Measurements from ENCODE around the gene CHDH. TPM values are rescaled to one million over a fixed set of nuclear protein-coding genes. Genes with fewer than 3 reads are reported as not detected.

CHDH gene
- total RNA-seq, 8 experiments from 2014 or later, result 0.27 to 2.8 (median 0.56) TPM

DNA sequence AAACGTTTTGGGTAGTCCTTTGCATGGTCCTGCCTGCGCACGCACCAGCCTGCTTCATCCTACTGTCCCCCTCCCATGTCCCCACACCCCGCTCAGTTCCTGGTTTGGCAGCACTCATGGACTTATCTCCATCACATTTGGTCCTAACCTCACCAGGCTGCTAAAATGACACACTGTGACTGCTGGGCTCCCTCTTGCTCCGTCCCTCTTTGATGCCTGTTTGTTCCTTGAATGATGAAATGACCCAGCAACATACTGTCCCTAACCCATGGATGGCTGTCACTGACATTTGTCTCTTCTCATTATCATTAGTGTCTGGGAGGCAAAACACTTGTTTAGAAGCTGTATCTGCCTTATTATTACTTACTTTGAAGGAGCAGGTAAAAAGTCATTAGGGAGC is 80.5 kb downstream of the CHDH start:
- Histone ChIP-seq H3K27ac (no peak overlapping the region), H3K4me3 (no peak overlapping the region), H3K4me1 (replicated peaks in 1 of 2) (peaks cover 6 to 11% of the 10 kb centered on the region in 2 donors)
- 0 to 100% (median 48%) methylated on average over 1 to 5 of the region's 5 CpGs; no CpG with 5 or more reads in 4 of the 10 experiments for WGBS, 10 experiments
- peak in 4 of 8 experiments; percentile 52 to 88 (median 62) for ATAC-seq (replicated peaks in 6 of 8)
- in situ Hi-C loops (cut with MboI; ENCODE audit: low pct_unique_long_range_greater_than_20kb in 2 of 9, low sequenced_read_pairs in 9 of 9, unreplicated experiment in 9 of 9), result no loop called here

- ATAC-seq (replicated peaks in 6 of 8), result peak in 1 of 8 experiments; percentile 79
- in situ Hi-C loops (cut with MboI; ENCODE audit: low pct_unique_long_range_greater_than_20kb in 2 of 9, low sequenced_read_pairs in 9 of 9, unreplicated experiment in 9 of 9), result no loop called here
- H3K27ac ChIP-seq, result no peak overlapping the region
- H3K4me3 ChIP-seq, result no peak overlapping the region
- WGBS, 10 experiments, result 40 to 100% (median 76%) methylated on average over 1 to 7 of the region's 14 CpGs; no CpG with 5 or more reads in 3 of the 10 experiments
- peaks cover 6 to 11% of the 10 kb centered on the region in 2 donors for H3K4me1 ChIP-seq (replicated peaks in 1 of 2)
Measured at GRCh38 chr3:53764026-53764775, 82.0 kb downstream of the CHDH start.

DNA sequence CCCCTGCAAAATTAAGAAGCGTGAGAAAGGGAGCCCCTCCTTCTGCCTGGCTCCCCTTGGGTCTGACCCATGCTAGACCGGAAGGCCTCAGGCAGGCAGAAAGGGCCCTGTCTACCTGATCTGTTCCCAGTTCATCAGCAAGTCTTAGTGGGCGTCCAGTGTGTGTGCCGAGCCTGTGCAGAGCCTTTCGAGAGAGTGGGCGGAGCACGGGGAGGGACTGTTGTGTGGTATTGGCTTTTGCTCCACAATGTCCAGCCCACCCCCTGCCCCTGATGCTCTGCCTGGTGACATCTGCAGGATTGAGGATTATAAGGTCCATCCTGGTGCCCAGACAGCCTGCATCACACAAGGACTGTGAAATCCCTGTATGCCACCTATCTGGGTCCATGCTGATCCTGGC is 82.9 kb downstream of the CHDH start:
- H3K4me3 ChIP-seq, result no peak overlapping the region
- in situ Hi-C loops (cut with MboI; ENCODE audit: low pct_unique_long_range_greater_than_20kb in 2 of 9, low sequenced_read_pairs in 9 of 9, unreplicated experiment in 9 of 9), result no loop called here
- 83% methylated on average over 2 of the region's 7 CpGs; no CpG with 5 or more reads in 9 of the 10 experiments for WGBS, 10 experiments
- H3K27ac ChIP-seq, result no peak overlapping the region
- peak in 1 of 8 experiments; percentile 12 for ATAC-seq (replicated peaks in 6 of 8)
- H3K4me1 ChIP-seq (replicated peaks in 1 of 2), result peaks cover 6 to 11% of the 10 kb centered on the region in 2 donors

Other genes starting within 250 kb of the CHDH start
- gene IL17RB, start 149 bp upstream of the CHDH start, total RNA-seq, result 1 to 10 TPM; 1.7 to 6.2 (median 2.7) TPM
- gene ACTR8, start 35.7 kb upstream of the CHDH start, total RNA-seq, result 10 to 100 TPM; 26.2 to 50.9 (median 32.5) TPM
- 10 to 100 TPM; 22.9 to 77.6 (median 60.5) TPM for gene SELENOK, start 45.4 kb upstream of the CHDH start, total RNA-seq